ENCODE results near the gene PACS1. TPM values are rescaled to one million over a fixed set of nuclear protein-coding genes. Genes with fewer than 3 reads are reported as not detected.

Gene PACS1
- polyA plus RNA-seq, 3 donors: 8.1 to 36.8 (median 12.4) TPM

DNA sequence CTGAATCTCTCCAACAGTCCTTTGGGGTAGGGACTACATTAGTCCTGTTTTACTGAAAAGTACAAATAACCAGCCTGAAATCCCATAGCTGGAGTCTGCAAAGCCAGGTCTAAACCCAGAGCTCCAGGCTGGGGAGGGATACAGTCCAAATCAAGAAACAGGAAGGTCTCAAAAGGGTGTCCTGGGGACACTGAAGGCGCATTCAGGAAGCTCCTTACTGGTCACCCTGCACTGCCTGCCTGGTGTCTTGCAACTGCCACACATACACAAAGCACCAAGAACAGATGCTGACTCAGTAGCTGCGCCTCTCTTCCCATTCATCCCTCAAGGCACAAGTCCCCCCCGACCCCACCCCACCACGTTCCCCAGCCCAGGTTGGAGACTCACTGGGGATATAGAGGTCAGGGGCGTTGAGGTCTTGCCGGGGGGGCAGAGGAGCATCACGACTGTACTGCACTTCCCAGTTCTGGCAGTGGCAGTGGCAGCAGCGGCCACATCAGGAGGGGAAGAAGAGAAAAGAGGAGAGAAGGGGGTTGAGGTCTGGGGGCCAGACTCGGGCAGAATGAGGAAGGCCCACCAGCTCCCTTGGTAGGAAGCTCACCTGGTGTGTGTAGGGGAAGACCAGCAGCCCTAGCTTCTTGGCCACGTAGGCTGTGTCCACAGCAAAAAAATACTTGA is 217.3 kb downstream of the PACS1 start:
- H3K9me3 Mint-ChIP-seq: peaks cover 0 to 4% (median under 1%) of the 10 kb centered on the region in 7 donors
- intact Hi-C loops (cut with micrococcal nuclease): no loop called here
- H3K36me3 ChIP-seq (replicated peaks in 1 of 2; ENCODE audit: control insufficient read depth in 1 of 2, insufficient read depth in 2 of 2, low read length in 2 of 2): peaks cover 3 to 14% of the 10 kb centered on the region in 2 donors
- TF ChIP-seq, protein P1, sequence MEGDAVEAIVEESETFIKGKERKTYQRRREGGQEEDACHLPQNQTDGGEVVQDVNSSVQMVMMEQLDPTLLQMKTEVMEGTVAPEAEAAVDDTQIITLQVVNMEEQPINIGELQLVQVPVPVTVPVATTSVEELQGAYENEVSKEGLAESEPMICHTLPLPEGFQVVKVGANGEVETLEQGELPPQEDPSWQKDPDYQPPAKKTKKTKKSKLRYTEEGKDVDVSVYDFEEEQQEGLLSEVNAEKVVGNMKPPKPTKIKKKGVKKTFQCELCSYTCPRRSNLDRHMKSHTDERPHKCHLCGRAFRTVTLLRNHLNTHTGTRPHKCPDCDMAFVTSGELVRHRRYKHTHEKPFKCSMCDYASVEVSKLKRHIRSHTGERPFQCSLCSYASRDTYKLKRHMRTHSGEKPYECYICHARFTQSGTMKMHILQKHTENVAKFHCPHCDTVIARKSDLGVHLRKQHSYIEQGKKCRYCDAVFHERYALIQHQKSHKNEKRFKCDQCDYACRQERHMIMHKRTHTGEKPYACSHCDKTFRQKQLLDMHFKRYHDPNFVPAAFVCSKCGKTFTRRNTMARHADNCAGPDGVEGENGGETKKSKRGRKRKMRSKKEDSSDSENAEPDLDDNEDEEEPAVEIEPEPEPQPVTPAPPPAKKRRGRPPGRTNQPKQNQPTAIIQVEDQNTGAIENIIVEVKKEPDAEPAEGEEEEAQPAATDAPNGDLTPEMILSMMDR (IDR thresholded peaks at IDR 0.05): no peak
- peaks cover 38% of the 10 kb centered on the region for H3K4me1 Mint-ChIP-seq
- H3K4me1 ChIP-seq (ENCODE audit: control insufficient read depth in 1 of 2, insufficient read depth in 2 of 2, low read length in 2 of 2): peaks cover 40 to 50% of the 10 kb centered on the region in 2 donors
- peaks cover 19% of the 10 kb centered on the region for H4K20me1 ChIP-seq (ENCODE audit: insufficient read depth, low read length)
- no peaks in the 10 kb centered on the region for H3K79me2 ChIP-seq (ENCODE audit: insufficient read depth, low read length)
- H3K4me3 Mint-ChIP-seq: peak overlapping the region; percentile 50 to 86
- H3K27me3 Mint-ChIP-seq (ENCODE audit: low read depth in 3 of 3): peaks cover 18 to 27% (median 25%) of the 10 kb centered on the region in 3 donors
- peaks cover 9 to 17% of the 10 kb centered on the region in 2 donors for H3K36me3 Mint-ChIP-seq
- peaks cover 0 to 6% of the 10 kb centered on the region in 2 donors for H3K9me3 ChIP-seq (replicated peaks in 1 of 2; ENCODE audit: control insufficient read depth in 1 of 2, insufficient read depth in 1 of 2, low read length in 2 of 2)
- H3K4me2 ChIP-seq (replicated peaks; ENCODE audit: extremely low read depth, low read length, poor library complexity, severe bottlenecking): peak overlapping the region; percentile 95
- no peak overlapping the region for H3K27ac ChIP-seq (ENCODE audit: low read depth in 1 of 2, low read length in 2 of 2)
- no peak overlapping the region for H3K9ac ChIP-seq (ENCODE audit: insufficient read depth, low read length, poor library complexity, severe bottlenecking)
- peak overlapping the region in 1 of 3 experiments; percentile 84 for H3K4me3 ChIP-seq (replicated peaks in 1 of 3; ENCODE audit: low read depth in 2 of 3, low read length in 3 of 3)
- no peak overlapping the region for H2AFZ ChIP-seq (ENCODE audit: insufficient read depth, low read depth, low read length, poor library complexity, severe bottlenecking)
- DNase-seq: peak in 2 of 3 donors; percentile 27 to 49
- peaks cover 23 to 26% of the 10 kb centered on the region in 2 donors for H3K27me3 ChIP-seq (ENCODE audit: control insufficient read depth in 2 of 2, insufficient read depth in 2 of 2, low read length in 2 of 2)
- peak overlapping the region in 5 of 7 donors; percentile 20 to 80 (median 63) for H3K27ac Mint-ChIP-seq
- 16% methylated on average over 7 of the region's 10 CpGs for WGBS (ENCODE audit: insufficient coverage)

DNA sequence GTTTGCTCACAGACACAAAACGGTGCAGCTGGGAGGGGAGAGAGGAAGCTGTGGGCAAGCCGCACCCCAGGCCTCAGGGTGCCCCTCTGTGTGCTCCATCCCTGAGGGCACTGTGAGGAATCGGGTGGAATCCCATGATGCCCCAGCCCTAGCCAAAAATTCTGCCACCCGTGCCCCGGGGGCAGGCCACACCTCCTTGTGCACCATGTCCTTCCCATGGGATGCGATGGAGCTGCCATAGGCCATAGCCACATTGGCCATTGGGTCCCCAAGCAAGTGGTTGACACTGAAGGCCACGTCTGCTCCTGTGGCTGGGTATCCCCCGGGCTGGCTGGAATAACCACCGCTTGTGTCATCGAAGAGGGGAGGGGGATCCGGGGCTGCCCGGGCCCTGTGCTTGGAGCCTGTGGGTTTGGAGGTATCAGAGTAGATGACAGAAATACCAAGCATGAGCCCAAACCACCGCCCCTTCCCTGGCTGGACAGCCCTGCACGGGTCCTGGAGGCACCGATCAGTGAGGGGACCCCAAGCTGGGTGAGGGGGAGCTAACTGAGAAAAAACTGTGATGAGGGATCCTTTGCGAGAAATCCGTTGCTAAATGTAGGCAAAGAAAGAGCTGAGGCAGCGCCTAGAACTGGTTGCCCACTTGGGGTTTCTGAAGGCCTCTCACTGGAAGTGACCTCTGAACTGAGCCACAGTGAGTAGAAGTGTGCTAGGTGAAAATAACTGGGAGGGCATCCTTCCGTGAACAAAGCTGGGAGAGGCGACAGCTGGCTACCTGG is 218.0 kb downstream of the PACS1 start:
- Histone ChIP-seq H3K9ac (ENCODE audit: insufficient read depth, low read length, poor library complexity, severe bottlenecking) (peak overlapping the region; percentile 75), H3K36me3 (replicated peaks in 1 of 2; ENCODE audit: control insufficient read depth in 1 of 2, insufficient read depth in 2 of 2, low read length in 2 of 2) (peaks cover 3 to 14% of the 10 kb centered on the region in 2 donors), H3K4me3 (replicated peaks in 1 of 3; ENCODE audit: low read depth in 2 of 3, low read length in 3 of 3) (peak overlapping the region; percentile 77 to 84 (median 81)), H4K20me1 (ENCODE audit: insufficient read depth, low read length) (peaks cover 13% of the 10 kb centered on the region), H2AFZ (ENCODE audit: insufficient read depth, low read depth, low read length, poor library complexity, severe bottlenecking) (peak overlapping the region; percentile 84), H3K27ac (ENCODE audit: low read depth in 1 of 2, low read length in 2 of 2) (peak overlapping the region; percentile 37 to 74), H3K27me3 (ENCODE audit: control insufficient read depth in 2 of 2, insufficient read depth in 2 of 2, low read length in 2 of 2) (peaks cover 24 to 33% of the 10 kb centered on the region in 2 donors), H3K4me2 (replicated peaks; ENCODE audit: extremely low read depth, low read length, poor library complexity, severe bottlenecking) (peak overlapping the region; percentile 95), H3K4me1 (ENCODE audit: control insufficient read depth in 1 of 2, insufficient read depth in 2 of 2, low read length in 2 of 2) (peaks cover 37 to 44% of the 10 kb centered on the region in 2 donors), H3K9me3 (replicated peaks in 1 of 2; ENCODE audit: control insufficient read depth in 1 of 2, insufficient read depth in 1 of 2, low read length in 2 of 2) (peaks cover 0 to 11% of the 10 kb centered on the region in 2 donors), H3K79me2 (ENCODE audit: insufficient read depth, low read length) (no peaks in the 10 kb centered on the region)
- Mint-ChIP-seq H3K4me3 (peak overlapping the region; percentile 86 to 94), H3K36me3 (peaks cover 9 to 20% of the 10 kb centered on the region in 2 donors), H3K27ac (peak overlapping the region; percentile 82 to 90 (median 84)), H3K27me3 (ENCODE audit: low read depth in 3 of 3) (peaks cover 25 to 34% (median 32%) of the 10 kb centered on the region in 3 donors), H3K9me3 (peaks cover 0 to 6% (median 4%) of the 10 kb centered on the region in 7 donors), H3K4me1 (peaks cover 37% of the 10 kb centered on the region)
- no peak for DNase-seq
- TF ChIP-seq, protein P1 (IDR thresholded peaks at IDR 0.05): no peak
- intact Hi-C loops (cut with micrococcal nuclease): loop anchor here in 1 of 2 donors (2.0 kb wide), 1 partner anchor 19 kb away; the partner anchor contains the start of gene RAB1B
- WGBS (ENCODE audit: insufficient coverage): 40% methylated on average over 17 of the region's 20 CpGs
